ENCODE measurements around the gene TPSD1.

Gene TPSD1

GRCh38 chr16:1299012-1299867 lies 43.4 kb downstream of the TPSD1 start:
- DNase-seq (ENCODE audit: low read depth, low spot score) = no peak
- Histone ChIP-seq H3K9me3 (ENCODE audit: low read depth, low read length) (no peaks in the 10 kb centered on the region), H3K27ac (no peak overlapping the region), H3K36me3 (ENCODE audit: insufficient read depth, low read length) (no peaks in the 10 kb centered on the region), H3K4me3 (no peak overlapping the region), H3K9ac (ENCODE audit: insufficient read length) (no peak overlapping the region)
- TF ChIP-seq EZH2 (IDR thresholded peaks at IDR 0.05) = no peak
- no peak for TF ChIP-seq FOXP2 (optimal IDR thresholded peaks at IDR 0.05; ENCODE audit: control extremely low read depth, extremely low read length, insufficient read depth)
- TF ChIP-seq POLR2AphosphoS5 (IDR thresholded peaks at IDR 0.05; ENCODE audit: borderline replicate concordance, low read depth, low read length) = no peak

- Histone ChIP-seq H3K9me3 (ENCODE audit: low read depth, low read length) (no peaks in the 10 kb centered on the region), H3K36me3 (ENCODE audit: insufficient read depth, low read length) (no peaks in the 10 kb centered on the region), H3K4me3 (no peak overlapping the region), H3K9ac (ENCODE audit: insufficient read length) (no peak overlapping the region), H3K27ac (no peak overlapping the region)
- DNase-seq (ENCODE audit: low read depth, low spot score) = no peak
- TF ChIP-seq EZH2 (IDR thresholded peaks at IDR 0.05) = no peak
- no peak for TF ChIP-seq POLR2AphosphoS5 (IDR thresholded peaks at IDR 0.05; ENCODE audit: borderline replicate concordance, low read depth, low read length)
- no peak for TF ChIP-seq FOXP2 (optimal IDR thresholded peaks at IDR 0.05; ENCODE audit: control extremely low read depth, extremely low read length, insufficient read depth)
These were observed 44.0 kb downstream of the TPSD1 start for GRCh38 chr16:1299868-1300203.

GRCh38 chr16:1300664-1301476 lies 45.0 kb downstream of the TPSD1 start:
- H3K9ac ChIP-seq (ENCODE audit: insufficient read length) = no peak overlapping the region
- no peaks in the 10 kb centered on the region for H3K9me3 ChIP-seq (ENCODE audit: low read depth, low read length)
- H3K4me3 ChIP-seq = no peak overlapping the region
- TF ChIP-seq FOXP2 (optimal IDR thresholded peaks at IDR 0.05; ENCODE audit: control extremely low read depth, extremely low read length, insufficient read depth) = no peak
- no peak for TF ChIP-seq EZH2 (IDR thresholded peaks at IDR 0.05)
- no peak for TF ChIP-seq POLR2AphosphoS5 (IDR thresholded peaks at IDR 0.05; ENCODE audit: borderline replicate concordance, low read depth, low read length)
- no peak overlapping the region for H3K27ac ChIP-seq
- no peak for DNase-seq (ENCODE audit: low read depth, low spot score)
- no peaks in the 10 kb centered on the region for H3K36me3 ChIP-seq (ENCODE audit: insufficient read depth, low read length)

- H3K9ac ChIP-seq (ENCODE audit: insufficient read length) = no peak overlapping the region
- H3K4me3 ChIP-seq = no peak overlapping the region
- TF ChIP-seq EZH2 (IDR thresholded peaks at IDR 0.05) (no peak), FOXP2 (optimal IDR thresholded peaks at IDR 0.05; ENCODE audit: control extremely low read depth, extremely low read length, insufficient read depth) (no peak), POLR2AphosphoS5 (IDR thresholded peaks at IDR 0.05; ENCODE audit: borderline replicate concordance, low read depth, low read length) (no peak)
- H3K27ac ChIP-seq = no peak overlapping the region
- H3K9me3 ChIP-seq (ENCODE audit: low read depth, low read length) = no peaks in the 10 kb centered on the region
- DNase-seq (ENCODE audit: low read depth, low spot score) = no peak
- H3K36me3 ChIP-seq (ENCODE audit: insufficient read depth, low read length) = no peaks in the 10 kb centered on the region
These were observed 45.7 kb downstream of the TPSD1 start for GRCh38 chr16:1301562-1301961.

GRCh38 chr16:1305823-1306222 lies 50.0 kb downstream of the TPSD1 start:
- no peak overlapping the region for H3K4me3 ChIP-seq
- no peaks in the 10 kb centered on the region for H3K9me3 ChIP-seq (ENCODE audit: low read depth, low read length)
- H3K27ac ChIP-seq = no peak overlapping the region
- H3K9ac ChIP-seq (ENCODE audit: insufficient read length) = no peak overlapping the region
- no peak for DNase-seq (ENCODE audit: low read depth, low spot score)
- 0 out of 2 replicates have a peak, but pooled peaks cover 4% of the 10 kb centered on the region for H3K36me3 ChIP-seq (ENCODE audit: insufficient read depth, low read length)
- TF ChIP-seq POLR2AphosphoS5 (IDR thresholded peaks at IDR 0.05; ENCODE audit: borderline replicate concordance, low read depth, low read length) (no peak), FOXP2 (optimal IDR thresholded peaks at IDR 0.05; ENCODE audit: control extremely low read depth, extremely low read length, insufficient read depth) (no peak), EZH2 (IDR thresholded peaks at IDR 0.05) (no peak)

- H3K27ac ChIP-seq = no peak overlapping the region
- no peak for DNase-seq (ENCODE audit: low read depth, low spot score)
- H3K9me3 ChIP-seq (ENCODE audit: low read depth, low read length) = no peaks in the 10 kb centered on the region
- 0 out of 2 replicates have a peak, but pooled peaks cover 4% of the 10 kb centered on the region for H3K36me3 ChIP-seq (ENCODE audit: insufficient read depth, low read length)
- TF ChIP-seq EZH2 (IDR thresholded peaks at IDR 0.05) (no peak), POLR2AphosphoS5 (IDR thresholded peaks at IDR 0.05; ENCODE audit: borderline replicate concordance, low read depth, low read length) (no peak), FOXP2 (optimal IDR thresholded peaks at IDR 0.05; ENCODE audit: control extremely low read depth, extremely low read length, insufficient read depth) (no peak)
- no peak overlapping the region for H3K9ac ChIP-seq (ENCODE audit: insufficient read length)
- no peak overlapping the region for H3K4me3 ChIP-seq
These were observed 50.5 kb downstream of the TPSD1 start for GRCh38 chr16:1306334-1306733.

- peaks cover 17% of the 10 kb centered on the region; the same call in 1 of the 2 replicates for H3K36me3 ChIP-seq (ENCODE audit: insufficient read depth, low read length)
- peak overlapping the region; percentile 100 for H3K9ac ChIP-seq (ENCODE audit: insufficient read length)
- DNase-seq (ENCODE audit: low read depth, low spot score) = no peak
- peak overlapping the region; percentile 91 for H3K4me3 ChIP-seq
- TF ChIP-seq POLR2AphosphoS5 (IDR thresholded peaks at IDR 0.05; ENCODE audit: borderline replicate concordance, low read depth, low read length) (peak; percentile 18; the same call in 1 of the 2 replicates), EZH2 (IDR thresholded peaks at IDR 0.05) (no peak)
- H3K9me3 ChIP-seq (ENCODE audit: low read depth, low read length) = no peaks in the 10 kb centered on the region
- peak overlapping the region; percentile 99 for H3K27ac ChIP-seq
These were observed 52.4 kb downstream of the TPSD1 start for GRCh38 chr16:1308036-1308976.

Data from SK-N-MC (cell line).